Activated gamma-delta T cell (primary cell): ENCODE results near the gene TYW1.
"Not testable (repeated sequence)": the region's sequence is repeated elsewhere in the genome, so short reads cannot be mapped to it uniquely, and the experiment has no call there.

Experiments
- DNase-seq: peaks from one replicate; lab custom pipeline; 2025; lab: John Stamatoyannopoulos, UW

The TYW1 gene

GRCh38 chr7:66995050-66995776 lies 1.4 kb upstream of the TYW1 start, which contains the start of gene SBDS:
TSS of gene SBDS (minus strand) at chr7:66995586. CDS start at chr7:66995417, 169 bp downstream.
- DNase-seq: peak; percentile 67

GRCh38 chr7:67000601-67001258 lies 4.1 kb downstream of the TYW1 start:
- DNase-seq: not testable (repeated sequence)

- DNase-seq: not testable (repeated sequence)
Observed at GRCh38 chr7:67004145-67004544, 7.5 kb downstream of the TYW1 start.

- no peak for DNase-seq
Observed at GRCh38 chr7:67006965-67007364, 10.3 kb downstream of the TYW1 start.

- no peak for DNase-seq
Observed at GRCh38 chr7:67008260-67008659, 11.6 kb downstream of the TYW1 start.

- DNase-seq: not testable (repeated sequence)
Observed at GRCh38 chr7:67009677-67010076, 13.0 kb downstream of the TYW1 start.

- not testable (repeated sequence) for DNase-seq
Observed at GRCh38 chr7:67014076-67014622, 17.5 kb downstream of the TYW1 start.

GRCh38 chr7:67017971-67018370 lies 21.3 kb downstream of the TYW1 start:
- not testable (repeated sequence) for DNase-seq

- no peak for DNase-seq
Observed at GRCh38 chr7:67018940-67019339, 22.3 kb downstream of the TYW1 start.

- no peak for DNase-seq
Observed at GRCh38 chr7:67019562-67020390, 23.1 kb downstream of the TYW1 start.

- no peak for DNase-seq
Observed at GRCh38 chr7:67021260-67021659, 24.6 kb downstream of the TYW1 start.

- DNase-seq: no peak
Observed at GRCh38 chr7:67022511-67022910, 25.9 kb downstream of the TYW1 start.

- DNase-seq: not testable (repeated sequence)
Observed at GRCh38 chr7:67025459-67025858, 28.8 kb downstream of the TYW1 start.

GRCh38 chr7:67031685-67032084 lies 35.1 kb downstream of the TYW1 start:
- not testable (repeated sequence) for DNase-seq

GRCh38 chr7:67033251-67033650 lies 36.6 kb downstream of the TYW1 start:
- no peak for DNase-seq

GRCh38 chr7:67036432-67037395 lies 40.1 kb downstream of the TYW1 start:
- DNase-seq: not testable (repeated sequence)

GRCh38 chr7:67040832-67041231 lies 44.2 kb downstream of the TYW1 start:
- DNase-seq: not testable (repeated sequence)

GRCh38 chr7:67042781-67043558 lies 46.3 kb downstream of the TYW1 start:
- DNase-seq: not testable (repeated sequence)

- not testable (repeated sequence) for DNase-seq
Observed at GRCh38 chr7:67043559-67043930, 46.9 kb downstream of the TYW1 start.

- no peak for DNase-seq
Observed at GRCh38 chr7:67045496-67045995, 48.9 kb downstream of the TYW1 start.
